Thyroid gland (tissue), 4 donors: Measurements from ENCODE around the gene DDIT3. TPM values are rescaled to one million over a fixed set of nuclear protein-coding genes. Genes with fewer than 3 reads are reported as not detected.
"Not testable (repeated sequence)": the region's sequence is repeated elsewhere in the genome, so short reads cannot be mapped to it uniquely, and the experiment has no call there.

Experiments
- DNase-seq, 2 donors: peaks; one replicate each; pipeline ENCODE4 v3.0.0-alpha.2; 2019
- H3K27ac ChIP-seq, 3 donors: fragments of 200-600 bp; sonication (generic); 1 replicate in 2 of 3; 2 replicates in 1 of 3; pipeline ENCODE4 v1.5.1; 2016 to 2019; ENCODE audit warnings: mild to moderate bottlenecking in 1 of 3, moderate library complexity in 1 of 3
- H3K27me3 ChIP-seq: fragments of 200-600 bp; sonication (generic); one replicate; pipeline ENCODE4 v1.5.1; 2019
- H3K36me3 ChIP-seq, 2 donors: fragments of 200-600 bp; sonication (generic); one replicate each; pipeline ENCODE4 v1.5.1; 2016 to 2019
- H3K4me1 ChIP-seq, 2 donors: fragments of 200-600 bp; sonication (generic); one replicate each; pipeline ENCODE4 v1.5.1; 2017 to 2019
- H3K4me3 ChIP-seq, 3 donors: fragments of 200-600 bp; sonication (generic); replicated peaks in 1 of 3; 1 replicate in 2 of 3; 2 replicates in 1 of 3; pipeline ENCODE4 v1.5.1; 2016; ENCODE audit warnings: mild to moderate bottlenecking in 1 of 3
- H3K9me3 ChIP-seq: fragments of 200-600 bp; sonication (generic); one replicate; pipeline ENCODE4 v1.5.1; 2017
- CTCF ChIP-seq, 6 experiments: fragments of 200-600 bp in 3 of 6; fragments of 450-650 bp in 3 of 6; sonication (generic) in 3 of 6; IDR thresholded peaks; one replicate each; pipeline ENCODE4 v1.5.1; 2016 to 2019; ENCODE audit warnings: antibody characterized with exemption in 6 of 6, mild to moderate bottlenecking in 2 of 6, inconsistent platforms in 1 of 6, moderate library complexity in 1 of 6
- POLR2A ChIP-seq, 2 donors: fragments of 450-650 bp; IDR thresholded peaks; one replicate each; pipeline ENCODE4 v1.6.1; 2017; ENCODE audit warnings: antibody characterized with exemption in 2 of 2, mild to moderate bottlenecking in 2 of 2, moderate library complexity in 1 of 2
- WGBS, 2 donors: methylation state at CpG; one replicate each; pipeline ENCODE4 v1.1.5; 2017; 5-methylcytosine and 5-hydroxymethylcytosine counted together
- intact Hi-C: fragments of 100-400 bp; cut with DNase I; formaldehyde crosslinking; loops from one replicate; pipeline ENCODE4 v1.15.1; 2023
- total RNA-seq, 4 donors: library from RNA; depleted of rRNA; stranded (reverse); fragments of >200 nt; gene quantifications; one replicate each; pipeline ENCODE4 v1.2.3, GENCODE V29; 2016

The DDIT3 gene
- total RNA-seq, 4 donors from 2014 or later = 44.5 to 71.3 (median 53.8) TPM

- no peak for DNase-seq
- intact Hi-C loops = no loop called here
- Histone ChIP-seq H3K4me3 (no peak overlapping the region), H3K27ac (no peak overlapping the region), H3K36me3 (peaks cover 34 to 60% of the 10 kb centered on the region in 2 donors), H3K9me3 (no peaks in the 10 kb centered on the region), H3K4me1 (no peaks in the 10 kb centered on the region), H3K27me3 (no peaks in the 10 kb centered on the region)
- no peak for TF ChIP-seq POLR2A (IDR thresholded peaks at IDR 0.05)
- TF ChIP-seq CTCF (IDR thresholded peaks at IDR 0.05) = no peak
- WGBS, 2 donors = 95 to 97% methylated on average over 11 of the region's 11 CpGs
Measured at GRCh38 chr12:57500213-57500612, 20.1 kb downstream of the DDIT3 start.

DNA sequence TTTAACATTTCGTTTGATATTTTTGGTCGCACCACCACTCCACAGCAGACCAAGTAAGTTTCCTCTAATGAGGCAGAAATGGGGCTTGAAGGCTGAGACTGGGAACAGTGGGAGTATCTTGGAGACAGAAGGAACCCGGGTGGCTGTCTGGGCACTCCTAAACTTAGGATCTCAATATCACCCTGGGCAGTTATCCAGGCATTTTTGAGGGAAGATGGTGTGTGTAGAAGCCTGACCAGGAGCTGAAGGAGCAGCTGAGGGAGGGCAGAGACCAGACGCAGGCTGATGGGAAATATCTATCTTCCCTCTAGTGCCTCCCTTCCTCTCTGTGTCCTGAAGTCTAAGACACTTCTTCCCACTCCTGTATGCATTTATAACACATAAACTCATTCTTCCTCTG lies 21.7 kb downstream of the DDIT3 start:
- DNase-seq = no peak
- Histone ChIP-seq H3K27me3 (no peaks in the 10 kb centered on the region), H3K4me1 (no peaks in the 10 kb centered on the region), H3K27ac (no peak overlapping the region), H3K4me3 (no peak overlapping the region), H3K36me3 (peaks cover 23 to 48% of the 10 kb centered on the region in 2 donors), H3K9me3 (no peaks in the 10 kb centered on the region)
- 95% methylated on average over 4 of the region's 4 CpGs for WGBS, 2 donors
- intact Hi-C loops = no loop called here
- TF ChIP-seq POLR2A (IDR thresholded peaks at IDR 0.05) (no peak), CTCF (IDR thresholded peaks at IDR 0.05) (no peak)

- H3K9me3 ChIP-seq = no peaks in the 10 kb centered on the region
- H3K36me3 ChIP-seq = peaks cover 23 to 44% of the 10 kb centered on the region in 2 donors
- no peak overlapping the region for H3K4me3 ChIP-seq
- no peaks in the 10 kb centered on the region for H3K27me3 ChIP-seq
- H3K4me1 ChIP-seq = no peaks in the 10 kb centered on the region
- no peak overlapping the region for H3K27ac ChIP-seq
- intact Hi-C loops = no loop called here
- DNase-seq = no peak
- WGBS, 2 donors = 94% methylated on average over 9 of the region's 9 CpGs
- no peak for TF ChIP-seq POLR2A (IDR thresholded peaks at IDR 0.05)
- TF ChIP-seq CTCF (IDR thresholded peaks at IDR 0.05) = no peak
Measured at GRCh38 chr12:57498132-57498502, 22.2 kb downstream of the DDIT3 start.

DNA sequence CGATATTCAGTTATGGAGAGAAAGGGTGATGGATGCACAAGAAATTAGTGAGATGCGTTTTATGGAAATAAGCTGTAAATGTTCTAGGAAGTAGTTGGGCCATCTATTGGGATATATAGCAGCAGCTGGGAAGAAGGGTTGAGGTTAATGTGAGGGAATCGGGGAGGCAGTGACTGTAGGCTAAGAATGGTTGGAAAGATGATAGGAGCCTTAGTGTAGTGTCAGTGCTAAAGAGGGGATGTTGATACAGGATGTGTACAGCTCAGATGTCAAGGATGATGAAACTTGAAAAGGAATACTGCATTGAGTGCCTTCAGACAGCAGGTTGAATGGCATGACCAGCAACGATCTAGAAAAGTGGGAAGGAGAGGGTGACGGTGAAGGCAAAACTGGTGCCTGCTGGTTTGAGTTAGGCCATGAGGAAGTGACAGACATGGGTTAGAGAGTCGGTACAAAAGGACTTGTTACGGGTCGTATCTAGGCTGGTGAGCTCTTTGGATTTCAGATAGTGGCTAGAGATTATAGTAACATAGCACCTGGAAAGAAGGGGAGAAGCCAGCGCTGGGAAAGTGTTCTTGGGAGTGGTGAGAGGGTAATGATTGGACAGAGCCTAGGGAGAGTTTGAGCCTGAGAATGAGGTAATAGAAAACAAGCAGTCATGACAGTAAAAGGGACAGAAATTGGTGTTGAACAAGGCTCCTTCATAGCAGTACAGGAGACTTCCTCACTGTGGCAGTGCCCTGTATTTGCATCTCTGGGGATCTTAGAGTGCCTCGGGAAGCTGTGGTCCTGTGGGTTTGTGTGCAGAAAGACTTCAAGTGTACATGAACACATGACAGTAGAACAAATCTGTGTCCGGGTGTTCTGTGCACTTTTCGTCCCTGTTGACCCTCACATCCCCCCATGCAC lies 22.8 kb downstream of the DDIT3 start:
- no peak for TF ChIP-seq CTCF (IDR thresholded peaks at IDR 0.05)
- Histone ChIP-seq H3K9me3 (no peaks in the 10 kb centered on the region), H3K4me3 (no peak overlapping the region), H3K27me3 (no peaks in the 10 kb centered on the region), H3K27ac (no peak overlapping the region), H3K36me3 (peaks cover 23 to 38% of the 10 kb centered on the region in 2 donors), H3K4me1 (no peaks in the 10 kb centered on the region)
- no peak for DNase-seq
- 95% methylated on average over 12 of the region's 12 CpGs for WGBS, 2 donors
- intact Hi-C loops = no loop called here

DNA sequence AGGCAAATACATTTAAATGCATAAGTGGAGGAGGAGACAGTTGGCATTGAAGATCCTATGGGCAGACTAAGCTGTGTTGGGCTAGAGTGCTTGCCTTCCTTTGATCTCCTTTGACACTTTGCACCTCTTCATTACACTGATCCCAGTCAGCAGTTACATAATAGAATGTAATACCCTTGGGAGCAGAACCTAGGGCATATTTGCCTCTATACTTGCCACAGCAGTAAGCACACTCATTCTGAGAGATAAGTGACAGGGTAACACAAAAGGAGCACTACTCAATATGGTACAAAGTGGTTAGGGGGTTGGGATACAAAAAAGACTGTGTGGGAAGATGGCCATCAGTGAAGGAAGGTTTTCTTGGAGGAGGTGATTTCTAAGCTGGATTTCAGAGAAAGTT lies 23.5 kb downstream of the DDIT3 start:
- Histone ChIP-seq H3K9me3 (no peaks in the 10 kb centered on the region), H3K4me3 (no peak overlapping the region), H3K27me3 (no peaks in the 10 kb centered on the region), H3K36me3 (peaks cover 24 to 34% of the 10 kb centered on the region in 2 donors), H3K4me1 (no peaks in the 10 kb centered on the region), H3K27ac (no peak overlapping the region)
- intact Hi-C loops = no loop called here
- DNase-seq = no peak
- TF ChIP-seq CTCF (IDR thresholded peaks at IDR 0.05) (no peak), POLR2A (IDR thresholded peaks at IDR 0.05) (no peak)

DNA sequence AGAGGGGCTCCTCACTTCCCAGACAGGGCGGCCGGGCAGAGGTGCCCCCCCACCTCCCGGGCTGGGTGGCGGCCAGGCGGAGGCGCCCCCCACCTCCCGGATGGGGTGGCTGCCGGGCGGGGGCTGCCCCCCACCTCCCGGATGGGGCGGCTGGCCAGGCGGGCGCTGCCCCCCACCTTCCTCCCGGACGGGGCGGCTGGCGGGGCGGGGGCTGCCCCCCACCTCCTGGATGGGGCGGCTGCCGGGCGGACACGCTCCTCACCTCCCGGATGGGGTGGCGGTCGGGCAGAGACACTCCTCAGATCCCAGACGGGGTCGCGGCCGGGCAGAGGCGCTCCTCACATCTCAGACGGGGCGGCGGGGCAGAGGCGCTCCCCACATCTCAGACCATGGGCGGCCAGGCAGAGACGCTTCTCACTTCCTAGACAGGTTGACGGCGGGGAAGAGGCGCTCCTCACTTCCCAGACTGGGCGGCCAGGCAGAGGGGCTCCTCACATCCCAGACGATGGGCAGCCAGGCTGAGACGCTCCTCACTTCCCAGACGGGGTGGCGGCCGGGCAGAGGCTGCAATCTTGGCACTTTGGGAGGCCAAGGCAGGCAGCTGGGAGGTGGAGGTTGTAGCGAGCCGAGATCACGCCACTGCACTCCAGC lies 25.1 kb downstream of the DDIT3 start:
- H3K27me3 ChIP-seq, intact Hi-C loops, H3K4me1 ChIP-seq, H3K9me3 ChIP-seq, H3K27ac ChIP-seq, H3K4me3 ChIP-seq, DNase-seq: not testable (repeated sequence)
- H3K36me3 ChIP-seq = peaks cover 23 to 36% of the 10 kb centered on the region in 2 donors
- 95 to 97% methylated on average over 19 to 28 of the region's 48 CpGs for WGBS, 2 donors
